ENCODE data around the gene DIABLO. TPM values are rescaled to one million over a fixed set of nuclear protein-coding genes. Genes with fewer than 3 reads are reported as not detected.

Gene DIABLO
- total and polyA plus RNA-seq, 2 donors (not counting 1 experiment from before 2014, with no cell fraction given): 59.6 to 60.6 TPM

DNA sequence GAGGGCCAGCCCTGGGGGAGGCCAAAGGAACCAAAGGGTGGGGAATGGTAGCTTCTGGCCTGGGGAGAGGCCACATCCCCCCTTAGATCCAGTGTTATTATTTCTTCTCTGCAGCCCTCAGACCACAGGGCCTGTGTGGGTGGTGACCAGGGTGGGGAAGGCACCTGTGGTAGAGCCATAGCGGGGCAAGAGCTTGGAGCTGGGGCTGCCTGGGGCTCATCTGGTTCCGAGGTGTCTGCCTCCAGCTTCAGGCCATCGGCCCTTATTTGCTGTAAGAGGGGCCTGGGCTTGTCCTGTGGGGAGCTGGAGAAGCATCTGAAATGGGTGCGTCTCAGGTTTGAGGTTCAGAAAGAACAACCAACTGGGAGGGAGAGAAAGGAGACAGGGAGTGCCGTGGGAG lies 24.5 kb downstream of the DIABLO start:
- H3K4me2 ChIP-seq (ENCODE audit: extremely low read depth, insufficient read depth, low read length): no peak overlapping the region
- H3K27me3 ChIP-seq (ENCODE audit: control insufficient read depth, insufficient read depth, low read length): peaks cover 12% of the 10 kb centered on the region
- H3K4me3 ChIP-seq (replicated peaks in 1 of 4; ENCODE audit: control extremely low read depth in 1 of 4, insufficient read depth in 1 of 4, low read depth in 3 of 4, low read length in 4 of 4): no peak overlapping the region
- TF ChIP-seq, protein P1, sequence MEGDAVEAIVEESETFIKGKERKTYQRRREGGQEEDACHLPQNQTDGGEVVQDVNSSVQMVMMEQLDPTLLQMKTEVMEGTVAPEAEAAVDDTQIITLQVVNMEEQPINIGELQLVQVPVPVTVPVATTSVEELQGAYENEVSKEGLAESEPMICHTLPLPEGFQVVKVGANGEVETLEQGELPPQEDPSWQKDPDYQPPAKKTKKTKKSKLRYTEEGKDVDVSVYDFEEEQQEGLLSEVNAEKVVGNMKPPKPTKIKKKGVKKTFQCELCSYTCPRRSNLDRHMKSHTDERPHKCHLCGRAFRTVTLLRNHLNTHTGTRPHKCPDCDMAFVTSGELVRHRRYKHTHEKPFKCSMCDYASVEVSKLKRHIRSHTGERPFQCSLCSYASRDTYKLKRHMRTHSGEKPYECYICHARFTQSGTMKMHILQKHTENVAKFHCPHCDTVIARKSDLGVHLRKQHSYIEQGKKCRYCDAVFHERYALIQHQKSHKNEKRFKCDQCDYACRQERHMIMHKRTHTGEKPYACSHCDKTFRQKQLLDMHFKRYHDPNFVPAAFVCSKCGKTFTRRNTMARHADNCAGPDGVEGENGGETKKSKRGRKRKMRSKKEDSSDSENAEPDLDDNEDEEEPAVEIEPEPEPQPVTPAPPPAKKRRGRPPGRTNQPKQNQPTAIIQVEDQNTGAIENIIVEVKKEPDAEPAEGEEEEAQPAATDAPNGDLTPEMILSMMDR (conservative IDR thresholded peaks at IDR 0.05 in 1 of 2, IDR thresholded peaks at IDR 0.05 in 1 of 2; ENCODE audit: low read depth in 1 of 2, low read length in 2 of 2): no peak
- no peak for TF ChIP-seq EZH2 (IDR thresholded peaks at IDR 0.05; ENCODE audit: low read length, missing control alignments)
- H3K9me3 ChIP-seq (ENCODE audit: control insufficient read depth, insufficient read depth, low read depth, low read length): no peaks in the 10 kb centered on the region
- H2AFZ ChIP-seq (ENCODE audit: low read length): no peak overlapping the region
- H3K9ac ChIP-seq (ENCODE audit: insufficient read depth, low read length): no peak overlapping the region
- no peaks in the 10 kb centered on the region for H3K36me3 ChIP-seq (ENCODE audit: control insufficient read depth, insufficient read depth, low read length)
- H3K4me1 ChIP-seq (ENCODE audit: control insufficient read depth, extremely low read depth, insufficient read depth, low read length): no peaks in the 10 kb centered on the region
- no peak for DNase-seq (ENCODE audit: low read depth in 2 of 2)
- H4K20me1 ChIP-seq (ENCODE audit: control insufficient read depth, extremely low read depth, insufficient read depth, low read length): no peaks in the 10 kb centered on the region
- H3K27ac ChIP-seq (ENCODE audit: insufficient read depth, low read length): no peak overlapping the region
- no peaks in the 10 kb centered on the region for H3K79me2 ChIP-seq (ENCODE audit: control insufficient read depth, insufficient read depth, low read length)

DNA sequence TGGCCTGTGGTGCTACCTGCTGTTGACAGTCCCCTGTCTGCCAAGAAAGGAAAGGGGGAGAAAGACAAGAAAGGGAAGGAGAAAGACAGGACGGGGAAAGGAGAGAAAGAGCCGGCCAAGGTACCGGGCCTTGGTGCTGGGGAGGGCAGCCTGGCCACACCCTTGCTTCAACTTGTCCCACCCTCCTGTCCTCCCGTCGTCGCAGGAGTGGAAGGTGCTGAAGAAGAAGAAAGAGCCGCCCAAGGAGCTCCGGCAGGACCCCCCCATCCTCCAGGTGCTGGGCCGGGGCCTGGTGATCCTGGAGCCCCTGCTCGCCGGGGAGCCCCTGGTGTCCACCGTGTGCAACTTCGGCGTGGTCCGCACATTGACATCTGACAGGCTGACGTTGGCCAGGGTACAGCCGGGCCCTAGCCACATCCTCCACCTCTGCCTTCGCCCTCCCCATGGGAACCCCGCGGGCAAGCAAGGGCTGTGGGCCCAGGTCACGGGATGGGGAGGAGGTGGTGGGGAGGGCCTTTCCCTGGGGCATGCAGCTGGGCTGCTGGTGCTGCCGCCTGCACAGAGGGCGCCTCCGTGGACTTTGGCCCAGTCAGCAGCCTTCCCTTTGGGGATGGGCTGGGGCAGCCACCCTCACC lies 25.2 kb downstream of the DIABLO start:
- no peak overlapping the region for H2AFZ ChIP-seq (ENCODE audit: low read length)
- H3K4me3 ChIP-seq (replicated peaks in 1 of 4; ENCODE audit: control extremely low read depth in 1 of 4, insufficient read depth in 1 of 4, low read depth in 3 of 4, low read length in 4 of 4): no peak overlapping the region
- H3K27ac ChIP-seq (ENCODE audit: insufficient read depth, low read length): no peak overlapping the region
- no peak overlapping the region for H3K4me2 ChIP-seq (ENCODE audit: extremely low read depth, insufficient read depth, low read length)
- H3K27me3 ChIP-seq (ENCODE audit: control insufficient read depth, insufficient read depth, low read length): peaks cover 12% of the 10 kb centered on the region
- no peaks in the 10 kb centered on the region for H4K20me1 ChIP-seq (ENCODE audit: control insufficient read depth, extremely low read depth, insufficient read depth, low read length)
- TF ChIP-seq, protein P1 (conservative IDR thresholded peaks at IDR 0.05 in 1 of 2, IDR thresholded peaks at IDR 0.05 in 1 of 2; ENCODE audit: low read depth in 1 of 2, low read length in 2 of 2): no peak
- TF ChIP-seq EZH2 (IDR thresholded peaks at IDR 0.05; ENCODE audit: low read length, missing control alignments): no peak
- H3K9ac ChIP-seq (ENCODE audit: insufficient read depth, low read length): no peak overlapping the region
- no peaks in the 10 kb centered on the region for H3K79me2 ChIP-seq (ENCODE audit: control insufficient read depth, insufficient read depth, low read length)
- H3K9me3 ChIP-seq (ENCODE audit: control insufficient read depth, insufficient read depth, low read depth, low read length): no peaks in the 10 kb centered on the region
- no peak for DNase-seq (ENCODE audit: low read depth in 2 of 2)
- H3K4me1 ChIP-seq (ENCODE audit: control insufficient read depth, extremely low read depth, insufficient read depth, low read length): no peaks in the 10 kb centered on the region
- H3K36me3 ChIP-seq (ENCODE audit: control insufficient read depth, insufficient read depth, low read length): no peaks in the 10 kb centered on the region

GRCh38 chr12:122199484-122200355 lies 26.1 kb downstream of the DIABLO start:
- Histone ChIP-seq H3K9ac (ENCODE audit: insufficient read depth, low read length) (no peak overlapping the region), H2AFZ (ENCODE audit: low read length) (no peak overlapping the region), H3K27ac (ENCODE audit: insufficient read depth, low read length) (no peak overlapping the region), H3K36me3 (ENCODE audit: control insufficient read depth, insufficient read depth, low read length) (no peaks in the 10 kb centered on the region), H3K4me3 (replicated peaks in 1 of 4; ENCODE audit: control extremely low read depth in 1 of 4, insufficient read depth in 1 of 4, low read depth in 3 of 4, low read length in 4 of 4) (no peak overlapping the region), H3K4me1 (ENCODE audit: control insufficient read depth, extremely low read depth, insufficient read depth, low read length) (no peaks in the 10 kb centered on the region), H3K79me2 (ENCODE audit: control insufficient read depth, insufficient read depth, low read length) (no peaks in the 10 kb centered on the region), H3K9me3 (ENCODE audit: control insufficient read depth, insufficient read depth, low read depth, low read length) (no peaks in the 10 kb centered on the region), H4K20me1 (ENCODE audit: control insufficient read depth, extremely low read depth, insufficient read depth, low read length) (no peaks in the 10 kb centered on the region), H3K27me3 (ENCODE audit: control insufficient read depth, insufficient read depth, low read length) (peaks cover 7% of the 10 kb centered on the region), H3K4me2 (ENCODE audit: extremely low read depth, insufficient read depth, low read length) (no peak overlapping the region)
- no peak for DNase-seq (ENCODE audit: low read depth in 2 of 2)
- TF ChIP-seq, protein P1 (conservative IDR thresholded peaks at IDR 0.05 in 1 of 2, IDR thresholded peaks at IDR 0.05 in 1 of 2; ENCODE audit: low read depth in 1 of 2, low read length in 2 of 2): no peak
- no peak for TF ChIP-seq EZH2 (IDR thresholded peaks at IDR 0.05; ENCODE audit: low read length, missing control alignments)

All from fibroblast of lung (primary cell).